ENCODE results near the gene TMED6.
A peak's percentile ranks its signal among the peaks of the same experiment; 100 is the strongest.

Gene TMED6

DNA sequence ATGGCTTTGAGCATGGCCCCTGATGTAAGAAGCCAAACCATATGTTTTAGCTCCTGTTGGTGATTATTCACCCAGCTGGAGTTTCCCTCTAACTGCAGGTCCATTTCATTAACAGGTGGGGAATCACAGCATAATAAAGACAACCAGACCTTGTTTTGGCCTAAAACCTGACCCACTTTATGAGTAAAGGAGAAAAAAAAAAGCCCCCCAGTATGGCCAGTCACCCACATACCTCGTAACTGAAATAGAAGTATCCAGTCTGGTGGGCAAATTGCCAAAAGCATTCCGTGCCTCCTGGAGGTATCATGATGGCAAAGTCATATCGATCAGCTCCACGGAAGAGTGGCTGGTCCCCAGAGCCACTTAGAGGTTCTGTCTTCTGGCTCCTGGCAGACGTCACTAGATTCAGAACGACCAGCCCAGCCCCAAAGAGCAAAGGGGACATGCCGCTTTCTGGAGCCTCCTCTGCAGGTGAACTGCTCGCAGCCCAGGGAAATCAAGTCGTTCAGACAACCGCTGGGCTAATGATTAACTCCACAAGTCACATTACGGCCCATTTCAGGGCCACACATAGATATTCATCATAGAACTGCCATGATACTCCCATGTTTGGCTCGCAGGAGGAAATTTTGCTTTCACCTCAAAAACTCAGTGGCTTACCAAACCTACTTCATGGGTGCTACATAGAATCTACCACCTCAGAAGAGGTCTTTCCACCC, at the start of gene TMED6:
TSS of gene TMED6 (minus strand) at position 478 of the 719 bp plus-strand sequence. CDS start at position 445, 33 bp downstream.
- in situ Hi-C loops (cut with MboI; ENCODE audit: low pct_unique_long_range_greater_than_20kb, low sequenced_read_pairs): no loop called here
- no peak for DNase-seq

- no peak for DNase-seq
- in situ Hi-C loops (cut with MboI; ENCODE audit: low pct_unique_long_range_greater_than_20kb, low sequenced_read_pairs): no loop called here
Observed at GRCh38 chr16:69399361-69399760, 47.8 kb upstream of the TMED6 start.

DNA sequence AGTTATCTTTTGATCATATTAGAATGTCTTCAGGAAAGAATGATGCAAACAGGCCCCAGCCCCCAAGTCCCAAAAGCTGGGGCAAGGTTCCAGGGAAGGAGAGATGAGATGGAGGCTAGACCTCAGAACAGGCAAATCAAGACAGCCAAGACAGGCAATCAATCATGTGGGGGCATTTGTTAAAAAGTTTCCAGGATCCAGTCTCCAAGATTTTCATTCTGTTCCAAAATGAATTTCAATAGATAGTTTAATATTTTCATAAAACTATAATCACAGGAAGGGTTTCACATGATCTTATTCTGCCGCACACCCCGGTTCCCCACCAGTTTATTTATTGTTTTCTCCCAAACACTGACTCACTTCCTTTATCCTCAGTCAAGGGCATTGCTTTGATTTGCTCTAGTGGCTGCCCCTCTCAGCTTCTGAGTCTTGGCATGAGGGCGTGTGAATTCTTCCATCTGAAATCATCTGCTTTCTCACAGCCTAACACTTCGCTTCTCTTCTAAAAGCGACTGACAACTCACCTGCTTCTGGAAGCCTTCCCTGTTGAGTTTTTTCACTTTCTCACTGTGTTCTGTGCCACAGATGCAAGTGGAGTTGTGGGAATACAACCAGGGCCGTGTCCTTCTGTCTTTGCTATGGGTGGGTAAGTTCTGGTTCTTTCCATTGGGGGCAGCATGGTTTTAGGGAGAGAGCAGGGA, 46.4 kb upstream of the TMED6 start:
- DNase-seq: peak; percentile 76
- in situ Hi-C loops (cut with MboI; ENCODE audit: low pct_unique_long_range_greater_than_20kb, low sequenced_read_pairs): no loop called here

GRCh38 chr16:69396187-69397061, 44.8 kb upstream of the TMED6 start:
- DNase-seq: peak; percentile 91
- in situ Hi-C loops (cut with MboI; ENCODE audit: low pct_unique_long_range_greater_than_20kb, low sequenced_read_pairs): no loop called here

DNA sequence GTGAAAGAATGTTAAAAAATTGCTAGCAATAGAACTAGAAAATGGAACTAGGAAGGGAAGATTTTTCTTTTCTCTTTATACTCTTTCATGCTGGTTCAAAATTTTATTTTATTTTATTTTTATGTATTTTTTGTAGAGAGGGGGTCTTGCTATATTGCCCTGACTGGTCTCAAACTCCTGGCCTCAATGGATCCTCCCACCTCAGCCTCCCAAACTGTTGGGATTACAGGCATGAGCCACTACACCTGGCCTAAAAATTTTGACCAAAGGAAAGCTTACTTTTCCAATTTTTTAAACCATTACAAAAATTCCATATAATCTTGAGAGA, 44.2 kb upstream of the TMED6 start:
- no peak for DNase-seq
- in situ Hi-C loops (cut with MboI; ENCODE audit: low pct_unique_long_range_greater_than_20kb, low sequenced_read_pairs): no loop called here

- in situ Hi-C loops (cut with MboI; ENCODE audit: low pct_unique_long_range_greater_than_20kb, low sequenced_read_pairs): no loop called here
- DNase-seq: no peak
Observed at GRCh38 chr16:69393898-69394849, 42.6 kb upstream of the TMED6 start.

- in situ Hi-C loops (cut with MboI; ENCODE audit: low pct_unique_long_range_greater_than_20kb, low sequenced_read_pairs): no loop called here
Observed at GRCh38 chr16:69386596-69386995, 35.0 kb upstream of the TMED6 start.

GRCh38 chr16:69384974-69385373, 33.4 kb upstream of the TMED6 start:
- DNase-seq: no peak
- in situ Hi-C loops (cut with MboI; ENCODE audit: low pct_unique_long_range_greater_than_20kb, low sequenced_read_pairs): no loop called here

More at GRCh38 chr16:69386596-69386995, 35.0 kb upstream of the TMED6 start:
- DNase-seq: no peak

GRCh38 chr16:69382421-69382820, 30.8 kb upstream of the TMED6 start:
- DNase-seq: no peak
- in situ Hi-C loops (cut with MboI; ENCODE audit: low pct_unique_long_range_greater_than_20kb, low sequenced_read_pairs): no loop called here

GRCh38 chr16:69381231-69381630, 29.6 kb upstream of the TMED6 start:
- in situ Hi-C loops (cut with MboI; ENCODE audit: low pct_unique_long_range_greater_than_20kb, low sequenced_read_pairs): no loop called here
- peak; percentile 60 for DNase-seq

GRCh38 chr16:69378760-69379159, 27.2 kb upstream of the TMED6 start:
- in situ Hi-C loops (cut with MboI; ENCODE audit: low pct_unique_long_range_greater_than_20kb, low sequenced_read_pairs): no loop called here
- DNase-seq: no peak

GRCh38 chr16:69378036-69378435, 26.4 kb upstream of the TMED6 start:
- no peak for DNase-seq
- in situ Hi-C loops (cut with MboI; ENCODE audit: low pct_unique_long_range_greater_than_20kb, low sequenced_read_pairs): no loop called here

- DNase-seq: no peak
Observed at GRCh38 chr16:69376393-69377059, 24.9 kb upstream of the TMED6 start.

DNA sequence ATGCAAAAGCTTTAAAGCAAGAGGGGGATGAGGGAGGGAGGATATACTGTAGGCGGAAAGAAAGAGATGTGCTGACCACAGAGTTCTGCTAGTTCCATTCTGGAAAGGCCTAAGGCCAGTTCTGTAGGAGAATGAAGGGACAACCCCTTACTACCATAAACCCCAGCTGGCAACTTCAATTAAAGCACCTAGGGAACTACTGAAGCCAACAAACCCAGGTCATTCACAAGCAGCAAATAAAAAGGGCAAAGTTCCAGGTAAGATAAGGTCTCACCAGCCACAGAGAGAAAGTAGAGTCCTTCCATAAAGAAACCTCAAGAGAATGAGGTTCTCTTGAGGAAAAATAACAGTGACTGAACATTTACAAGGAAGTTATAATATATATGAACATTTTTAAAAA, 21.4 kb upstream of the TMED6 start:
- in situ Hi-C loops (cut with MboI; ENCODE audit: low pct_unique_long_range_greater_than_20kb, low sequenced_read_pairs): no loop called here
- no peak for DNase-seq

More at GRCh38 chr16:69376393-69377059, 24.9 kb upstream of the TMED6 start:
- in situ Hi-C loops (cut with MboI; ENCODE audit: low pct_unique_long_range_greater_than_20kb, low sequenced_read_pairs): no loop called here

GRCh38 chr16:69371564-69371963, 20.0 kb upstream of the TMED6 start:
- DNase-seq: no peak
- in situ Hi-C loops (cut with MboI; ENCODE audit: low pct_unique_long_range_greater_than_20kb, low sequenced_read_pairs): no loop called here

- no peak for DNase-seq
- in situ Hi-C loops (cut with MboI; ENCODE audit: low pct_unique_long_range_greater_than_20kb, low sequenced_read_pairs): no loop called here
Observed at GRCh38 chr16:69368866-69369265, 17.3 kb upstream of the TMED6 start.

DNA sequence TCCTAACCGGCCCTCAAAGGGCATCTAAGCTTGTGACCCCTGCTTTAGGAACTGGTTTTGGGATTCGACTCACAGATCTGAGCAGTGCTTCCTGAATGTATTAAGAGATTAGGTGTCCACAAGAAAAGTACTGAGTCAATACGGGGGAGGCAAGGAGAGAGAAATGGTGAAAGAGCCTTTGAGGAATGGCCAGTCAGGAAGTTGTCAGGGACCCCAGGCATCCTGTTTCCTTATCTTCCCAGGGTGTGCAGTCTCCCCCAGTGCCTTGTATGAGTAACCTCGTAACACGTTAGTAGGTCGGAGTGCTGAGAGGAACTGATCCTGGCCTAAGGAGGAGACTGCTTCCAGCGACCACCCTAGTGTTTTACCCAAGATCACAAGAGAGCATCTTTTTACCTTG, 16.4 kb upstream of the TMED6 start:
- in situ Hi-C loops (cut with MboI; ENCODE audit: low pct_unique_long_range_greater_than_20kb, low sequenced_read_pairs): no loop called here
- DNase-seq: peak; percentile 49

DNA sequence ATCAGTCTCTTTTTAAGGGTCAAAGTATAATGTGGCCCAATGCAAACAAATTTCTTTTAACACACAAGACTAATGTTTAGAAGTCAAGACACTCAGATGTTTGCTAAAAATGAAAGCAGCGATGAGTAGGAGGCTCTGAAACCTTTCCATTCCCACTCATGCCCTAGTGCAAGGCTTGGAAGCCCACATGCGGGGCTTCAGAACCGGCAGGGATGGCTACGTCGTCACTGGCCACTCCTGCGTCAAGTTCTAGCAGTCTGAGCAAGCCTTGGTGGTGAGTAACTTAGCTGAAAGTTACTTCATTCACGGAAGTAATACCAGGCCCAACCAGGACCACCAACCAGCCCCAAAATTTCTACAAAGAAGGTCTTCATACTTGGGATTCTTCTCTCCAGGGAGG, 14.8 kb upstream of the TMED6 start:
- no peak for DNase-seq
- in situ Hi-C loops (cut with MboI; ENCODE audit: low pct_unique_long_range_greater_than_20kb, low sequenced_read_pairs): no loop called here

Measured in KBM-7 (cell line).